ENCODE data around the gene ALCAM.
"Not testable (repeated sequence)": the region's sequence is repeated elsewhere in the genome, so short reads cannot be mapped to it uniquely, and the experiment has no call there.

The ALCAM gene

DNA sequence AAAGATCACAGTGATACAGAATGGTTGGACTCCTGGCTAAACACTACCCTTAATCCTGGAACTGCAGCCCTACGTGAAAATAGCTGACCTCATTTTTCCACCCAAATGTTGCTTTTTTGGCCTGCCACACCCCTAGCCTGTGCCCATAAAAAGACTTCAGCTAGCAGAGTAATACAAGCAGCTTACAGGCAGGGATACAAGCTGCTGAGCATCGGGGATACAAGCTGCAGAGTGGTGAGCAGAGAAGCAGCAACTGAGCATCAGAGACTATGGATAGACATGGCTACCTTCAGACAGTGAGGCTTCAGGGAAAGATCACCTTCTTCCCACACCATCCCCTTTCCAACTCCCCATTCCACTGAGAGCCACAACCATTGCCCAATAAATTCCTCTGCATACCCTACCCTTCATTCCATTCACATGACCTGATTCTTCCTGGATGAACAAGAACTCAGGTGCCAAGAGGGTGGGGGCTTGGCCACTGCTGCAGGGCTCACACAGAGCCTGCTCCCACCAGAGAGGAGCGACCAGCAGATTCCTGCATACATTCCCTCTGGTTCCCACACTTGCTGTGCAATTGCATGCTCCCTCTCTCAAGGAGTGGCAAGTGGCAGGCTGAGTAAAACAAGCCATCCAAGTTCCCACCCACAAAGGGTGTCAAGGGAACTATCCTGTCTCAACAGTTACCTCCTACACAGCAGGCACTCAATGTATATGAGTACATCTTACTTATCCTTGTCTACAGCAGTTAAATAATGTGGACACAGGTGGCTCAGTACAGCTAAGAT is 217.5 kb downstream of the ALCAM start:
- no peak for DNase-seq (ENCODE audit: low read depth in 2 of 2)

DNA sequence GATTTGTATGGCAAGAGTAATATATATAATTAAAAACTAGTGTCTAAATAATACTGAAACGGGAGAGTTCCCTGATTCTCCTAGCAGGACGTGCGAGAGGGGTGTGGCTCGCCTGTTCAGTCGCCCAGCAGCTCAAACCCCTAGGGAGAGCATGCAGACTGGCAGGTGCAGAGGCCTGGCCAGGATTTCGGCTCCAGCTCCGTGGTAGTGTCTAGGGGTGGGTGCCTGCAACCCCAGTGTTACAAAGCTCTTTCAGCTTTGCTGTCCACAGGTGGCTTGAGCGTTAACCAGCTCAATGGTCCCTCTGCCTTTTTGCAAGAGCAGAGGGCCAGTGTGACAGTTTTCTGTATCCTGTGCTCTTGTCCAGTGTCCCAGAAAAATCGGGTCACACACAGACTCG is 226.6 kb downstream of the ALCAM start:
- no peak for DNase-seq (ENCODE audit: low read depth in 2 of 2)

DNA sequence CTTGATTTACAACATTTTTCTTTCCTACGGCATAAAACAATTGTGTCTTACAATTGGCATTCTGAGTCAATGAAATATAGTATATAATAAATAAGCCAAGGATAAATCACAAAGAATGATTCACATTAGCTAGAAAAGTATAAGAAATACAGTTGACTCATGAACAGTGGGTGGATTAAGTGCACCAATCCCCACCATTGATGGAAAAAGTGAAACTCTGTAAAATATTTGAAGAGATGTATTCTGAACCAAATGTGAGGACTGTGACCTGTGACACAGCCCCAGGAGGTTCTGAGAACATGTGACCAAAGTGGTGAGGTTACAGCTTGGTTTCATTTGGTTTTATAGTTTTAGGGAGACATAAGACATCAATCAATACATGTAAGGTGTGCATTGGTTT is 227.5 kb downstream of the ALCAM start:
- DNase-seq (ENCODE audit: low read depth in 2 of 2): no peak

DNA sequence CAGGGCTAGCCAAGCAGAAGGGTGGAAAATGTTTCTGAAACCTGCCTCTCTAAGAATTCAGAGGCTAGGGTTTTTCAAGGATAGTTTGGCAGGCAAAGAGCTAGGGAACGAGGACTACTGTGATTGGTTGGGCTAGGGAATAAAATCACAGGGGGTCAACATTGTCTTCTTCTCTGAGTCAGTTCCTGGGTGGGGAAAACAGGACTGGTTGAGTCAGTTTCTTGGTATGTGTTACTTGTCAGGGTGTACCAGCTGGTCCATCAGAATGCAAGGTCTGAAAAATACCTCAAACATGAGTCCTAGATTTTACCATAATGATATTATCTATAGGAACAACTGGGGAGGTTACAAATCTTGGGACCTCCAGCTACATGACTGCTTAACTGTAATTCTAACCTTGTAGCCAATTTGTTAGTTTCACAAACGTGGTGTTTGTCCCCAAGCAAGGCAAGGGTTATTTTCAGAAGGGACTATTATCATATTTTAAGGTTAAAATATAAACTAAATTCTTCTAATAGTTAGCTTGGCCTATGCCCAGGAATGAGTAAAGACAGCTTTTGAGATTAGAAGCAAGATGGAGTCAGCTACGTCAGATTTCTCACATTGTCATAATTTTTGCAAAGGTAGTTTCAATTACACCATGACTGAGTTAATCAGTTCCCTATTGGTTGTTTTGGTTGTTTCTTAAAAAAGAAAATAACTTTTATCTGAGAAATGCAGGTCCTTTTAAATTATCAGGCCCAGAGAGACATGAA is 231.5 kb downstream of the ALCAM start:
- DNase-seq (ENCODE audit: low read depth in 2 of 2): no peak

DNA sequence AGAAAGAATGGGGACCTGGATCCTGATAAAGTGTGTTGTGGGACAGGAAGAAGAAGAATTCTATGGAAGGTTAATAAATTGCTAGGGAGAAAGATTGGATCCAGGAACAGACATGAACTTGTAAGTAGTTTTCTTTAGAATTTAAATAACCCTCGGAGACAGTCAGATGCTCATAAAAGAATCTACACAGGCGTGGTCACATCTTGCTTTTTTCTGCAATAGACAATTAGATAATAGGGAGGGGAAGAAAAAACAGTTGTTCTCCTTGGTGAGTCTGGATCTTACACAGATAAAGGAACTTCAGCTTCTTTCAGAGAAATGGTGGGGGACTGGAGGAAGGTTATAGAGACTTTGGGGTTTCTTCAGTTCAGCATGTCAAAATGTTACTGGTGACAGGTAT is 232.6 kb downstream of the ALCAM start:
- DNase-seq (ENCODE audit: low read depth in 2 of 2): no peak

DNA sequence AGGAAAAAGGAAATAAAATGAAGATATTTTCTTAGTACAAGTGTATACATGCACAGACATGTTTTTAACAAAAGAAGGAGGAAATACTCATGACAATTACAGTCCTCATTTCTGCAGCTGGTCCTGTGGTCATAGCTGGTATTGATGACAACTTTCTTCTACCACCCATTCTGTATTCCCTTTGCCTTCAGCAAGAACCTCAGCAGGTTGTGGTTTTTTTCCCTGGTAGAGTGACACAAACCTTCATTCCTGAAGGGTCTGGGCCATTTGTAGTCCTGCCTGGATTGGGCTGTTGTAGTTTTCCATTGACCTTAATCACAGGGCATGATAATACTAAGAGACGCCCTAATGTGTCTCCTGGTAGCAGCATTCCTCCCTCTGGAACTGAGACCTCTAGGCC is 235.0 kb downstream of the ALCAM start:
- not testable (repeated sequence) for DNase-seq (ENCODE audit: low read depth in 2 of 2)

DNA sequence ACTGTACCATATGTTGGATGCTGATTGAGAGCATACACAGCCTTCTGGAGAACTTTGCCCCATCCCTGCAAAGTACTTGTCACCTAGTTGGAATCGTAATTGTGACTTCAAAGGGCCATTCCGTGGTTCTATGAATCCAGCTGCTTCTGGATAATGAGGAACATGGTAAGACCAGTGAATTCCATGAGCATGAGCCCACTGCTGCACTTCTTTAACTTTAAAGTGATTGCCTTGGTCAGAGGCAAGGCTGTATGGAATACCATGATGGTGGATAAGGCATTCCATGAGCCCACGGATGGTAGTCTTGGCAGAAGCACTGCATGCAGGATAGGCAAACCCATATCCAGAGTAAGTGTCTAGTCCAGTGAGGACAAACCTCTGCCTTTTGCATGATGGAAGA is 235.6 kb downstream of the ALCAM start:
- not testable (repeated sequence) for DNase-seq (ENCODE audit: low read depth in 2 of 2)

DNA sequence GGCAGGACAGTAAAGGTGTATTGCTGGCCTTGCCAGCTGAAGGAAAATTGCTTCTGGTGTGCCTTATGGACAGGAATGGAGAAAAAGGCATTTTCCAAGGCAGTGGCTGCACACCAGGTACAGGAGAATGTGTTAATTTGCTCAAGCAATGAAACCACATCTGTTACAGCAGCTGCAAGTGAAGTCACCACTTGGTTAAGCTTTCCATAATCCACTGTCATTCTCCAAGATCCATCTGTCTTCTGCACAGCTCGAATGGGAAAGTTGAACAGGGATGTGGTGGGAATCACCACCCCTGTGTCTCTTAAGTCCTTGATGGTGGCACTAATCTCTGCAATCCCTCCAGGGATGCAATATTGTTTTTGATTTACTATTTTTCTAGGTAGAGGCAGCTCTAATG is 236.8 kb downstream of the ALCAM start:
- not testable (repeated sequence) for DNase-seq (ENCODE audit: low read depth in 2 of 2)

DNA sequence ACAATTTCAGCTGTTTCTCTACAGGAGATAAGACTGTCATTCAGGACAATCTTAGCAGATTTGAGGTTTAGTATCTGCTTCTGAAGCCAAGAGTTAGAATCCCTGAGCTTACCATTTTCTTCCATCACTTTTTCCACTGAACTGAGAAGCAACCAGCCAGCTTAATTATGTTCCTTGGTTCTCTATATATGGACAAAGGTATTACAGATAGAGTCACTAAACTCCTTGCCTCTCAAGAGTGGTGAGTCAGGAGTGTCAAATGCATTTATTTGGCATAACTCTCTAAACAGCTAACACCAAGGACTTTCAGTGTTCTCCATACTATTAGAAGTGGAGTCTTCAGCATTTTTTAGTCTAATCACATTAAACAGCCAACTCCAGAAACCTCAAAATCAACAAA is 239.3 kb downstream of the ALCAM start:
- DNase-seq (ENCODE audit: low read depth in 2 of 2): no peak

DNA sequence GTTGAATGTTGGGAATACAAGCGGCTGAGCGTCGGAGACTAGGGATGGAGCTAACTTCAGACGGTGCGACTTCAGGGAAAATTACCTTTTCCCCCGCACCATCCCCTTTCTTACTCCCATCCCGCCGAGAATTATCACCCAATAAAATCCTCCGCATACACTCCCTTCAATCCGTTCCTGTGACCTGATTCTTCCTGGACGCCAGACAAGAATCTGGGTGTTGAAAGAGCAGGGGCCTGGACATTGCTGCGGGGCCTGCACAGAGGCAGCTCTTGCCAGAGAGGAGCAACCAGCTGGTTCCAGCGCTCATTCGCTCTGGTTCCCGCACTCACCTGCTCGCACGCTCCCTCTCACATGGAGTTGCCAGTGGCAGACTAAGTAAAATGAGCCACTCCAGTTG is 241.9 kb downstream of the ALCAM start:
- DNase-seq (ENCODE audit: low read depth in 2 of 2): no peak

DNA sequence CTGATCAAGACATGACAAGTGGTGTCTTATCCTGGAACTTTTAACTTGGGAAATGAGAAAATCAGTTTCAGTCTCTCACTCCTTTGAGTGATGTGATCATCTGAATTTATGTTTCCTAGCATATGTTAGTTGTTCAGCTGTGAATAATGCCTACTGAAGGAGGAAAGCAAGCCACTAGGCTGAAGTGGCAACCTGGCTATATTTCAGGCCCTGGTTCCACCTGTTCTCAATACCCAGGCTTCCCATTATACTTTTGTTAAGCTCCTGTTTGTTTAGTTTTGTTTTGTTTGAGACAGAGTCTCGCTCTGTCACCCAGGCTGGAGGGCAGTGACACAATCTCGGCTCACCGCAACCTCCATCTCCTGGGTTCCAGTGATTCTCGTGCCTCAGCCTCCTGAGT is 243.8 kb downstream of the ALCAM start:
- DNase-seq (ENCODE audit: low read depth in 2 of 2): no peak

DNA sequence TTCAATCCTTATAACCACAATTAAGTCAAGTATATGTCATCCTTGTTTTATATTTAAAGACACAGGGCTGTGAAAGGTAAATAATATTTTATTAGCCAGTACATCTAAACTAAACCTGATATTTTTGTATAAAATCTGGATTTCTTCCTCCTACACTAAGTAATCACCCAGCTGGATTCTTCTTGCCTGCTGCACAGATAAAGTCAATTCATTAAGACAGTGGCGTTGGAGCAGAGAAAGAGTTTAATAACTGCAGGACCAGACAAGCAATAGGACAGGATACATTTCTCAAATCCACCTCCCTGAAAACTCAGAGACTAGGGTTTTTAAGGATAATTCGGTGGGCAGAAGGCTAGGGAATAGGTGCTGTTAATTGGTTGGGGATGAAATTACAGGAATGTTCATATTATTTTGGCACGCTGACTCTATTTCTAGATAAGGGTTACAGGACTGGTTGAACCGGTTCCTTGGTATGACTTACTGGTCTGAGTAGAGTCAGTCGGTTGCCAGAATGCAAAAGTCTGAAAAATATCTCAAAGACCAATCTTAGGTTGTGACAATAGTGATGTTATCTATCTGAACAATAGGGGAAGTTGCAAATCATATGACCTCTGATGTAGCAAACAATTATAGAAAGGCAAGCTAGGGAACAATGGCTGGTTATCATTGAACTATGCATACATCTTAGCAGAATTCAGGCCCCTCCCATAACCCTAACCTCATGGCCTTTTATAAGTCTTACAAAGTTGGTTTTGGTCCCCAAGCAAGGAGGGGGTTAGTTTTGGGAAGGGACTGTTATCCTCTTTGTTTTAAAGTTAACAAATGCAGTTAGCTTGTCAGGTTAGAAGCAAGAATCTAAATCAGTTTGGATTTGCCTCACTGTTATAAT is 244.8 kb downstream of the ALCAM start:
- DNase-seq (ENCODE audit: low read depth in 2 of 2): no peak

DNA sequence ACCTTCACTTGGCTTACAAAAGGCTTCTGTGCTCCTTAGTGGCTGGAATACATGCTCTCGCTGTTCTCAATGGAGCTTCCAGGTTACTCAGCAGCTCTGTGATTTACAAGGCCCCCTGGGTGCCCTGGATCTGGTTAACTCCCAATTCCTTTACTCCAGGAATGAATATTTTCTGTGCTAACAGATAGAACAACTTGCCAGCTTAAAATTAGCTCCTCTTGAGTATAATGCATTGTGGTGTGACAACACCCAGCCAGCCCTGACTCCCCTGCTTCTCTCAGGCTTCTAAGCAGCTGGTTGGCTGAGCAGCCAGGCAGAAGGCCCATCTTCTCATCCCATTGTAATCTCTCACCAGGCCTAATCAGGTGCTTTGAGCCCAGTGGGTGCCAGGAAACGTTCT is 246.4 kb downstream of the ALCAM start:
- DNase-seq (ENCODE audit: low read depth in 2 of 2): no peak

DNA sequence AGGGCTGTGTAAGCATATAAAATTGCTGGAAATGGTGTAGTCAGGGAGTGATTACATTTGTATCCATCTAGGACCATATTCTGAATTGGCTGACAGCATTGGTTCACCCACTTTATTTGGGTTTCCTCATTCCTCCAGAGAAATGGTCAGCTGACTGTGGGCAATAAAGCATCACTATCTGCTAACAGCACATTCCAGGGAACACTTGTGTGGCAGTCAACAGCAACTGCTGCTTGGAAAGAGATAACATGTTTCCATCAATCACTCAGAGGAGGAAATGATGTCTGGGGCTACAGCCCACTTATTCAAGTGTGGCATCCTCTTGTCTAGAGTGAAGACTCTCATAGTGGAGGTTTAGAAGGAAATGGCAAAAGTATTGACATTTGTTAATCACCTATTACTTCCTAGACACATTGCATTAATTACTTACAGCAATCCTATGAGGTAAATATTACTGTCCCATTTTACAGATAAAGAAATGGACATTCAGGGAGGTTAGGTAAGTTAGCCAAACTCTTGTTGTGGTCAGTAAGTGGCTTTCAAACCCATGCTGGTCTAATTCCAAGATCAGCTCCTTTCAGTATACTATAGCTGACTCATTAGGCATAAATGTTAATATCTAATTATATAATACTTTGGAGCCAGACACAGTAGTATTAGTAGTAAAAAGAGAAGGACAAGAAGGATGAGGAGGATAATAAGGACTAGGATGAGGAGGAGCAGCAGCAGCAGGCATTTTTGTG is 247.8 kb downstream of the ALCAM start:
- no peak for DNase-seq (ENCODE audit: low read depth in 2 of 2)

DNA sequence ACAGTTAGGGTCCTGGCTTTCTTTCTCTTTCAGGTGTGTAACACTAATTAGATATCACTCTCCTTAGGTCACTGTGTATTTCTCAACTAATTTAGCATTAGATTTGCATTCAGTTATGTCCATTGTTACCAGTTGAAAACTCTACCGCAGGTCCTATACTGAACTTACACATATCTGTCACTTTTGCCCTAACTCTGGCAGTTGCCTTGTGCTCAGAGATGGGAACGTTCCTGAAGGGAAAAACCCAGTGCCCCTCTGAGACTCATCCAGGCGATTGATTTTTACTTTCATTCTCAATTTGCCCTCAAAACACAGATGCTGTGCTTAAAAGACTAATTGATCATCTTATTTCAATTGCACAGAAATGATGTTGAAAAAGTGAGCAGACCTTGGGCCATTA is 249.1 kb downstream of the ALCAM start:
- no peak for DNase-seq (ENCODE audit: low read depth in 2 of 2)

DNA sequence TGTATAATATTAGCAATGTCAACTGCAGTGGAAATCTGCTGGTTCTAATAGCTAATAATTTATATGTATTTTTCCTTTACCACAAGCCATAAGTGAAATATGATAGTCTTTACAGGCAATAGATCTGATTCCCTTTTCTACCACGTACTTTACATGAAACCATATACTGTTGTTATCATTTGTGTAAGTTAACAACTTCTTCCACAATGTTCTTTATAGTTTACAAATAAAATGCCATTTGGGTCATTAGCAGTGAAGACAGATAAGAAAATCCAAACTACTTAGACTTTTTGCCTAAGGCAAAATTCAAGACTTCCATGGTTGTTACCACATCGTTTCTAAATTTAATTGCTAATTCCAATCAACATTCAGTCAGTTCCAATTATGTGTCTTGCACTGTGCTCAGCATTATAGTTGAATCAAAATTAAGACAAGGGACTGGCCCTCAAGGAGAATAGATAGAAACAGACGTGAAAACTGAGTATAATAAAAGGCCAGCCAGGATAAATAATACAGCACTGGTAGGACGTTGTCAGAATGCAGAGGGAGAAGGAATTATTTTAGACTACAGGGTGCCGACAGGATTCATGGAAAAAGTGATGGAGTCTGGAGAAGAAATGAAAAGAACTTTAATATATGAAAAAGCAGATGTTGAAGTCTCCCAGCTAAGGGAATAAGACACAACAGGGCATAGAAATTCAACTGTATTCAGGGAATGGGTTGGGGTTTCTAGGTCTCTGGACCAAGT is 249.8 kb downstream of the ALCAM start:
- DNase-seq (ENCODE audit: low read depth in 2 of 2): no peak

DNA sequence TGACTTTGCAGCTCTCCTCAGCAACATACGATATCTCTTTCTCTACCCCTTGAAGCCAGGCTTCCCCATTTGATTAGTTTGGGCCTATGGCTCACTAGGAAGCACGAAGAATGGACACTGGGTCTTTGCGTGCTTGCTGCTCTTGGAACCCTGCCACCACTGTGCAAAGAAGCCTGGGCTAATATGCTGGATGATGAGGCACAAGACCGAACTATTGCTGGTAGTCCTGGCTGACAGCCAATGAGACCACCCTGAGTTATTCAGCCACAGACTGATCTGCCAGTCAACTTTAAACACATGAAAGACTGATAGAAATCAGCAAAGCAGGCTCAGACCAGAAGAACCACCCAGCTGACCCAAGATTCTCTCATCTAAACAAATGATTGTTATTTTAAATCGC is 251.8 kb downstream of the ALCAM start:
- DNase-seq (ENCODE audit: low read depth in 2 of 2): no peak

DNA sequence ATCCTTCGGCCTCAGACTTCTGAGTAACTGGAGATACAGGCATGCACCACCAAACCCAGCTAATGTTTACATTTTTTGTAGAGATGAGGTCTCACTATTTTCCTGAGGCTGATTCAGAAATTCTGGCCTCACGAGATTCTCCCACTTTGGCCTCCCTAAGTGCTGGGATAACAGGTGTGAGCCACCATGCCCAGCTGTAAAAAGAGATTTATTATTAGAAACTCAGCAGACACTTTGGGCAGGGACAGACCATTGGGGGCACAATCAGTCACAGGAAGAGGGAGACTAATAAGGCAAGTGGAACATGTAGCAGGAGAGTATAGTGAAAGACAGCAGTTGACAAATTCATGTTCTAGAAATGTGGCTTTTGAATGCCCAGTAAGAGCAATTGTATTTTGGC is 252.9 kb downstream of the ALCAM start:
- DNase-seq (ENCODE audit: low read depth in 2 of 2): no peak

DNA sequence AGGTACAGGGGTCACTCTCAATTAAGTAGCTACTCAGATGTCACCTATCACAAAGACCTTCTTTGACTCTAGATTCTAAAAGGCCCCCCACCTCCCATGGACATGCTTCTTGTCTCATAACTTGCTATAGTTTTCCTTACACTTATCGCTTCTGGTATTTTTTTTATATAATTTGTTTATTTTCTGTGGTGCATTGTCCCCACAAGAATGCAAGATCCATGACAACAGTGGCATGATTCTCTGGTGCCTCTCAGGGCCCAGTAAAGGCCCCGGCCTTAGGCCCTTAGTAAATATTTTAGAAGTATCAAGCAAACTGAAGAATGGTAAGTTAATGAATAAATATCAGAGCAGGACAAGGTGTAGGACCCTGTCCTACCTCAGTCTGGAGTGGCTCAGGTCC is 253.5 kb downstream of the ALCAM start:
- DNase-seq (ENCODE audit: low read depth in 2 of 2): no peak

DNA sequence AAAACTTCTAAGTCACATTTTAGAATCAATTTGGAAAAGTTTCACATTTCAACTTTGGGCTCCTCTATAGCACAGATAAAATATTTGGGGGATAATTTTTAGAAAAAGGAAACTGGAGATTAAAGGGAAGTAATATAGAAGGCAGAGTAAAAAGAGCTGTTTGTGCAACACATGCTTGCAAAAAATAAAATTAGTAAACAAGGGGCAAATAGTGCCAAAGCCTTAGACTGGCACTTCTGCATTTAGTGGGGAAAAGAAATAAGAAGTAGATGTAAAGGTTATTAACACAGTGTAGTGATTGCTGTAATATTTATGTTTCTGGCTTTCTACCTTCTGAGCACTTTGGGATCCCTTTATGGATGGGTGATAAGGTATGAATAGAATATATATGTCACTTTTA is 255.5 kb downstream of the ALCAM start:
- DNase-seq (ENCODE audit: low read depth in 2 of 2): no peak
